GM13976 (cell line): ENCODE measurements around the gene MLIP.

Experiments used
- DNase-seq: peaks from one replicate; pipeline ENCODE4 v3.0.0; 2012; ENCODE audit warnings: low spot score
- in situ Hi-C: fragments of 300-500 bp; cut with MboI; formaldehyde crosslinking; loops from one replicate; pipeline ENCODE4 v1.12.0; 2022; ENCODE audit warnings: low sequenced_read_pairs, mixed read lengths, inconsistent platforms; ENCODE audit not compliant: unreplicated experiment
- TF ChIP-seq, protein P1 (sequence below): IDR thresholded peaks from 2 replicates; pipeline ENCODE4 v1.5.1; 2012; ENCODE audit warnings: borderline replicate concordance, mild to moderate bottlenecking; ENCODE audit not compliant: insufficient read depth; ENCODE audit errors: extremely low read depth, missing control alignments, control extremely low read depth

MLIP gene

GRCh38 chr6:54111341-54112045 is at the start of gene MLIP:
MLIP (plus strand) TSS chr6:54111443; CDS start chr6:54111480, 37 bp downstream.
- TF ChIP-seq, protein P1, sequence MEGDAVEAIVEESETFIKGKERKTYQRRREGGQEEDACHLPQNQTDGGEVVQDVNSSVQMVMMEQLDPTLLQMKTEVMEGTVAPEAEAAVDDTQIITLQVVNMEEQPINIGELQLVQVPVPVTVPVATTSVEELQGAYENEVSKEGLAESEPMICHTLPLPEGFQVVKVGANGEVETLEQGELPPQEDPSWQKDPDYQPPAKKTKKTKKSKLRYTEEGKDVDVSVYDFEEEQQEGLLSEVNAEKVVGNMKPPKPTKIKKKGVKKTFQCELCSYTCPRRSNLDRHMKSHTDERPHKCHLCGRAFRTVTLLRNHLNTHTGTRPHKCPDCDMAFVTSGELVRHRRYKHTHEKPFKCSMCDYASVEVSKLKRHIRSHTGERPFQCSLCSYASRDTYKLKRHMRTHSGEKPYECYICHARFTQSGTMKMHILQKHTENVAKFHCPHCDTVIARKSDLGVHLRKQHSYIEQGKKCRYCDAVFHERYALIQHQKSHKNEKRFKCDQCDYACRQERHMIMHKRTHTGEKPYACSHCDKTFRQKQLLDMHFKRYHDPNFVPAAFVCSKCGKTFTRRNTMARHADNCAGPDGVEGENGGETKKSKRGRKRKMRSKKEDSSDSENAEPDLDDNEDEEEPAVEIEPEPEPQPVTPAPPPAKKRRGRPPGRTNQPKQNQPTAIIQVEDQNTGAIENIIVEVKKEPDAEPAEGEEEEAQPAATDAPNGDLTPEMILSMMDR: no peak
- in situ Hi-C loops: no loop called here
- no peak for DNase-seq

- in situ Hi-C loops: no loop called here
- no peak for DNase-seq
Measured at GRCh38 chr6:54063228-54063539, 48.1 kb upstream of the MLIP start.

DNA sequence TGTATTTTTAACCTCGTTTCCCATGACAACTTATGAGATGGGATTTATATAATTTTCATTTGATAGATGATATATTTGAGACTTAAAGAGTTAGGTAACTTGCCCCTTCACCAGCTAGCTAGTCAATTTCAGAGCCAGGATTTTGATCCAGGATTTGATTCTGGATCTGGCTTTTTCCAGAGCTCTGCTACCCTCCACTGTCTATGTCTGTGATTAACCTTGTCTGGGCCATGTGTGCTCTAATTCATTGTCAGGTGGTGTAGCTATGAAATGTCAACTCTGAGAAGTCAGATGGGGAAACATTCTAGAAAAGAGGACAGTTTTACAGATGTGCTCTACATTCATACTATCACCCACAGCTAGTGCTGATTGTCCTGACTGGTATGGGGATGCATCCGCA is 42.5 kb upstream of the MLIP start:
- DNase-seq: no peak
- TF ChIP-seq, protein P1: no peak
- in situ Hi-C loops: no loop called here

More at GRCh38 chr6:54063228-54063539, 48.1 kb upstream of the MLIP start:
- TF ChIP-seq, protein P1: no peak

DNA sequence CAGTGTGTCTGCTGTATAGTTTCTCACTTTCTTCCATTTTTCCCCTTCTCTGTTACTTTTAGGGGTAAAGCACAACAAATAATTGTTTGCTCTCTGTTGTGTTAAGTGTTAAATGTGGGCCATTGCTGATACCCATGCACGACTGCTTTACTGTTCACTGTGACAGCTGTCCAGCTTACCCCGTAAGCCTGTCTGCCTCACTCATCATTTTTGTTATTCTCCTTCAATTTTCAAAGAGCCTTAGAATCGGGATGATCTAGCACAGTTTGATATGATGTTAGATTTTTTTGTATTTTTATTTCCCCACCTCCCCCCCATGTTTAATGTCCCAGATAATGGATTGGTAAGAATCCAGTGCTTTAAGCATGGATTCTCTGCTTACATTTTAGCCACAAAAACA is 41.2 kb upstream of the MLIP start:
- TF ChIP-seq, protein P1: no peak
- in situ Hi-C loops: no loop called here
- no peak for DNase-seq

- TF ChIP-seq, protein P1: no peak
- in situ Hi-C loops: no loop called here
- no peak for DNase-seq
Measured at GRCh38 chr6:54071821-54072340, 39.4 kb upstream of the MLIP start.

DNA sequence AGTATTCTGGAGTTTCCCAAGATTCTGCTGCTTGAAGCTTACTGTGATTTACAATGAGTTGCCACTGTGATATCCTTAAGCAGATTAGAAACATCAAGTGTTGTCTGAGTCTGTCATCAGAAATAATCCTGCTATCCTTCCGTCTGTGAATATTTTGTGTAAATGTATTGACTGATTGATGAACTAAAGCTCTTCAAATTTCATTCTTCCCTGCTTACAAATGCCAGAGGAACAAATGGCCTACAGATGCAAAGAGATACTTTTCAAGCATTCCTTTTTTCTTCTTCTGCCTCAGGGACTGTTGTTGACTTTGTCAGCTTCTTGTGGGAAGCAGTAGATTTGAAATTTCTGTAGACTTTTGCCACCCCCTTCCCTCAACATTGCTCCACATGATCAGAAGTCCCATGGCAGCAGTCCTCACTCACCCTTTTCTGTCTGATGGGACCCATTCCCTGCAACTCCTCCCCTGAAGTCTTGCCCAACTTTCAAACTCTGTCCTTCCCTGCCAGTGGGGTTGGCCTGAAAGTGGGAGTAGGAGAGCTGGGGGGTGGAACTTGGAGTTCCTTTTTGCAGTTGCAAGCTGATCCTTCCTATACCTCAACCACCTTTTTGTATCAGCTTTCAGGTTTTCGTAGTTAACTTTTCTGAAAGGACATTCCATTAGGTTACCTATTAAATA is 38.5 kb upstream of the MLIP start:
- no peak for DNase-seq
- in situ Hi-C loops: no loop called here
- TF ChIP-seq, protein P1: no peak
